GM04504 (cell line): Measurements from ENCODE around the gene ALPL.
"Not testable (repeated sequence)": the region's sequence is repeated elsewhere in the genome, so short reads cannot be mapped to it uniquely, and the experiment has no call there.

ENCODE experiments used
- DNase-seq: peaks from one replicate; pipeline ENCODE4 v3.0.0-alpha.2; 2012; ENCODE audit warnings: low read depth

Gene ALPL

DNA sequence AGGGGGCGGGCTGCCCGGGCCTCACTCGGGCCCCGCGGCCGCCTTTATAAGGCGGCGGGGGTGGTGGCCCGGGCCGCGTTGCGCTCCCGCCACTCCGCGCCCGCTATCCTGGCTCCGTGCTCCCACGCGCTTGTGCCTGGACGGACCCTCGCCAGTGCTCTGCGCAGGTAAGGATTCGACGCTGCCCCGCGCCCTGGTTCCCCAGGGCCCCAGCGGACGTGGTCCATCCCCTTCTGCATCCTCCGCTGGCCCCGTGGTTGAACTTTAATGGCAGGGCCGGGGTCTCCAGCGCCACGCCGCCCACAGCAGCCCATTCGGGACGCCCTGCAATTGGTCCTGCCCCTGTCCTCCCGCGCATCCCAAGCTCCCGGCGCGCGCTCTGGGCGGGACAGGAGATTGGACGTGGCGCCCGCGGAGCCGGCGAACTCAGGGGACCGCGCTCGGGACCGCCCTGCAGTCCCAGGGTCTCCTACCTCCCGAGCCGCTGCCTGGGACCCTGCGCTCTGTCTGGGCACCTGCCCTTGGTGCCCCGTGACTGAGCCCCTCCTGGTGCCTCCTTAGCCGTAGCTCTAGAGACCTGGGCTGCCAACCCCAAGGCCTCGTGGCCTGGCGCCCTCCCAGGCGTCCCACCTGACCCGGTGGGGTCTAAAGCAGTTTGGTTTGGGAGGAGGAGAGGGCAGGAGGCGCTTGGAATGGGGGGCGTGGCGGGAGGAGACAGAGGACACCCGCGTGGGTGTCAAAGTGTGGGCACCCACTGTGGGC lies at the start of gene ALPL:
ALPL (plus strand) TSS at position 73 of the 762 bp plus-strand sequence. CDS start 44,659 bp downstream, outside the sequence.
- DNase-seq = no peak

DNA sequence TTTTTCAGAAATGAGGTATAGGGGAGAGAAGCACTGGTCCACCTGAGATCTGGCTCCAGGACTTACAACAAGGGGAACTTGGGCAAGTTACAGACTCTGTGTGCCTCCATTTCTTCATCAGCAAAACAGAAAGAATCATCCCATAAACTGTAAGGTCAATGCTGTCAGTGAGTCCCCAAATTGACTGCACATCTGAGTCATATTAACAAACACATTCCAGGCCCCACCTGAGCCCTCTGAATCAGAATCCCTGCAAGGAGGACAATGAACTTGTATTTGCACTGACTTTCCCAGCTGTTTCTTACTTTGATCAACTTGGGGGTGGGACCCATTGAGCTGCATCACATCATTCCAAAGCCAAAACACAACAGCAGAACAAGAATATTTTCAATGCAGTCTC lies 44.1 kb upstream of the ALPL start:
- DNase-seq = not testable (repeated sequence)

DNA sequence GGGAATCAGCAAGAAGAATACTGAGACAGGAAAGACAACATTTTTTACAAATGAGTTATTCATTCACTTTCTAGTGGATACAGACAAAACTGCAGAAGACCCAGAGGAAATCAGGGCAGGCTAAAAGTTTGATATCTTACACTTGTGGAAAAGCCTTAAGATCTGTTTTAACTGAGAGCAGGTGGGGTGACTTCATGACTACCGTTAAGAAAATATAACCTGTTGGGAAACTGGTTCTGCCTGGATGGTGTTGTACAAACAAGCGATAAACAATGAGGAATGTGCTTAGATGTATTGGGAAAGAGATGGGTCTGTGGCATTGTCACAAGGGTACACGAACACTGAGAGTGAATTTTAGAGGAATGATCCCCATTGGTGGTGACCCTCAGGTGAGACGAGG lies 41.3 kb upstream of the ALPL start:
- not testable (repeated sequence) for DNase-seq

GRCh38 chr1:21468599-21468998 lies 40.6 kb upstream of the ALPL start:
- no peak for DNase-seq

GRCh38 chr1:21469581-21469980 lies 39.6 kb upstream of the ALPL start:
- DNase-seq = no peak

DNA sequence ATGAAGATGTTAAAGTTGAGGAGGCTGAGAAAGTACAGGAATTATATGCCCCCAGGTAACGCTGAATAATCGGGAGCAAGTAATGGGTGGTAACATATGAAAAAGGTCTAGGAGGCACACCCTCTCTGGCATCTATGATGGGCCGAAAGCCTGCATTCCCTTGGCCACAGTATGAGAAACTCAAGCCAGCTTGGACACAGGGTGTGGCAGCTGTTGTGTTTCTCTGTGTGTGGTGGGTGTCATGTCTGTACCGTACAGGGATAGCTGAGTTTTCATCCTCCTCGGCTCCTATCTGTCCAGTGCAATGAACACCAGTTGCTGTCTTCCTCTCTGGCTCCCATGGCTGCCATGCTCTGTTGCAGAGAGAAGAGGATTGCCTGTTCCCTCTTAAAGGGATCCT lies 36.4 kb upstream of the ALPL start:
- no peak for DNase-seq

DNA sequence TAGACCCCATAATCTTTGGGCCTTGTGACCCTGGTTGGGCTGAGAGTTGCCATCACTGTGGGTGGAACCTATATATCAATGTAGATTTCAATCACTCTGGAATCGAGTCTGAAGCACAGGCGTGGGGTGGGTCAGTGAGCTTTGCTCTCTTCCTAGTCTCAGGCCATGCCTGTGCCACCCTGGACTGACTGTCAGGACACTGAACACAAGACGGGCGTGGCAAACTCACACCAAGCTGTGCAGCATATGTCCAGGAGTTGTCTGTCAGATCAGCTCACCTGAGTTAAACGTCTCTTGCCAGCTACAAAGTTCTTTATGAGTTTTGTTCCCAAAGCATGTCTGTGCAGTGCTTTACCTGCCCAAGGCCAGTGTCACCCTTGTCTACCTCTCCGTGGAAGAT lies 30.9 kb upstream of the ALPL start:
- DNase-seq = no peak

GRCh38 chr1:21483881-21484280 lies 25.3 kb upstream of the ALPL start:
- DNase-seq = not testable (repeated sequence)

DNA sequence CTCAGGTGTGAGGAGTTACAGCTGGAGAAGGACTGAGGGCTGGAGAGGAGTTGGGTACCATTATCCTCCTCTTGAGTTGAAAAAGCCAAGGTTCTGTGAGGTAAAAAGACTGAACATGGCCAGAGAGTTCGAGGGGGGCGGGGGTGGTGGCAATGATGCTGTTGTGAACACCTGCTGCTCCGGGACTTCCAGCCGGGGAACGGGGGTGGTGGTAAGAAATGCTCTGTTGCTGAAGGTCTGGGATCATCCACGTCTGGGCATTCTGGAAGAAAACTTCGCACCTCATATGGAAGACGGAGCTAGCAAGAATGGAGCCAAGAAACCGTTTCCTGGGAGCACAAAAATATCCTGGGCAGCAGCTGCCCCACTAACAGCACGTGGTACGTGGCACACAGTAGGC lies 20.1 kb upstream of the ALPL start:
- DNase-seq = no peak

- peak; percentile 81 for DNase-seq
These were observed 18.3 kb upstream of the ALPL start for GRCh38 chr1:21490774-21491487.

DNA sequence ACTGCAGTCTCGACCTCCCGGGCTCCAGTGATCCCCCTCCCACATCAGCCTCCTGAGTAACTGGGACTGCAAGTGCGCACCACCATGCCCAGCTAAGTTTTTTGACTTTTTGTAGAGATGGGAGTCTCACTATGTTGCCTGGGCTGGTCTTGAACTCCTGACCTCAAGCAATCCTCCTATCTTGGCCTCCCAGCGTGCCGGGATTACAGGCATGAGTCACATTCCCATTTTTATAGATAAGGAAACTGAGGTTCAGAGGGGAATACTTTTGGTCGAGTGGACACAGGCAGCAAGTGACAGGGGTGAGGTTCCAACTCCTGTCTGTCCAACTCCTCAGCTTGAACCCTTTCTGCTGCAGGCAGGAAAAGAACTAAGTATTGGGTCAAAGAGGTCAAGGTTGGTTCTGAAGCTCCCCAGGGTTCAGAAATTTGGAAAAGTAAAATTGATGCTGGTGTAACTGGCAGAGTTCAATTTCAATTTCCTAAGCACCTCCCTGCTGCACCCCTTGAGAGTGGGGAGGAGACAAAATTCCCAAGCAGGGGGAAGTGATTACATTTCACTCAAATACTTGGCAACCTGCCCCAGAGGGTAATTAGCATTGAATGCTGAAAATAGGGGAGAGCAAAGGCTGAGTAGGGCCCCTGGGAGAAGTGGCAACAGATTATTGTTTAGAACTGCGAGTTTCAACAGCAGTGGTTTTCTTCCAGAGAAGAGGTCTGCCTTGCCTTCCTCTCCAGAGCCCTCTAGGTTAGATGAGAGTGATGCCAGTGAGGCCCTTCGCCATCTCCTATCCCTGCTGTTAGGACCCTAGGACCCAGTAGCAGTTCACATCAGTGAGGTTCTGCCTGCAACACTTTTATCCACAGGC lies 17.5 kb upstream of the ALPL start:
- DNase-seq = no peak

DNA sequence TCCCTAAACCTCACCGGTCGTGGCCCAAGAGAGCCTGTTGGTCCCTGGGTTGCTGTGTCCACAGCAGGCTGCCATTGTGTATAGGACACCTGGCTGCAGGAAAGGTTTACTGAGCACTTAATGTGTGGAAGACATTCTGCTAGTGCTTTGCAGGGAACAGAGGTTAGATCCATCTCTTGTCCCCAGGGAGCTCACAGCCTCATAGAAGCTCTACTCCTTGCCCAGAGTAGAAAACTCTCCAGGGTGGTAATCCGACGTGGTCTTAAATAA lies 16.9 kb upstream of the ALPL start:
- no peak for DNase-seq

DNA sequence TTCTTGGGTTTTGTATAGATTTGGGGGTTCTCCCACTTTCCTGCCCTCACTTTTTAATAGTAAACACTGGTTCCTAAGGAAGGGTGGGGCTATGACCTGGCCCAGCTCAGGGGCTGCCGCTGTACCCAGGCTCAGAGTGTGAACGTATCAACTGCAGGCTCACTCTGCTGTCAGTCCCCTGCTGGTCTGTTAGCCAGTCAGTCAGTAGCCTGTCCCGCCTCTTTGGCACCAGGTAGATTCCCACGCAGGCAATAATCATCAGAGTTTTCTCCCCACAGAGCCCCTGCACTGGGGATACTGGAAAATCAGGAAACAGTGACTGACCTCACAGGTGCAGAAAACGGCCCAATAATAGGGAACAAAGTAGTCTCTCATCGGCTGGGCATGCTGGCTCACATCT lies 15.0 kb upstream of the ALPL start:
- DNase-seq = no peak

- DNase-seq = no peak
These were observed 13.9 kb upstream of the ALPL start for GRCh38 chr1:21495225-21495820.

DNA sequence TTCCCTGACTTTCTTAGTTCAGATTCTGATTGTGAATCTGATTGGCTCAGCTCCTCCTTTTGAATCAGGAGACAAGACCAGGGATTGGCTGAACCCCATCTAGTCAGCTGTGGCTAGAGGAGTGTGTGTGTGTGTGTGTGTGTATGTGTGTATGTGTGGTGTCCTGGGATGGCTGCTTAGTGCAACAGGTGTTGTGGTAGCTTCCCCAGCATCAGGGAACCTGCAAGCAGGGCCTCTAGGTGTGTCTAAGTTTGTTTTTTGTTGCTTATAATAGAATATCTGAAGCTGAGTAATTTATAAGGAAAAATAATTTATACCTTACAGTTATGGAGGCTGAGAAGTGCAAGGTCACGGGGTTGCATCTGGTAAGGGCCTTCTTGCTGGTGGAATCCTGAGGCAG lies 13.2 kb upstream of the ALPL start:
- no peak for DNase-seq

DNA sequence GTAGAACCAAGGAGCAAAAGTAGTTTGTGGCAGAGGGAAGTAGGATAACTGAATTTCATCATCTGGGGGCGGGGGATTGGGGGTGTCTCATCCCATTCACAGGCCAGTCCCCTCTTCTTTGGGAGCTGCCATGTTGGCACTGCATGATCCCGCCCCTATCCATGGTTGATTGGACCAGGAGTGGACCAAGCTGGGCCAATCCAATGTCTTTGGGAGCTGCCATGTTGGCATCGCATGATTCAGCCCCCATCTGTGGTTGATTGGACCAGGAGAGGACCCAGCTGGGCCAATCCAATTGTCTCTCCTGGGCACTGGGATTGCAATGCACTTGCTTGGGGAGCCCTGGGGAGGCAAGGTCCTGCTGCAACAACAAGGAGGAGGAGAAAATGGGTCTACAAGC lies 12.3 kb upstream of the ALPL start:
- no peak for DNase-seq

- no peak for DNase-seq
These were observed 11.7 kb upstream of the ALPL start for GRCh38 chr1:21497466-21498061.

GRCh38 chr1:21499283-21499950 lies 9.8 kb upstream of the ALPL start:
- no peak for DNase-seq

DNA sequence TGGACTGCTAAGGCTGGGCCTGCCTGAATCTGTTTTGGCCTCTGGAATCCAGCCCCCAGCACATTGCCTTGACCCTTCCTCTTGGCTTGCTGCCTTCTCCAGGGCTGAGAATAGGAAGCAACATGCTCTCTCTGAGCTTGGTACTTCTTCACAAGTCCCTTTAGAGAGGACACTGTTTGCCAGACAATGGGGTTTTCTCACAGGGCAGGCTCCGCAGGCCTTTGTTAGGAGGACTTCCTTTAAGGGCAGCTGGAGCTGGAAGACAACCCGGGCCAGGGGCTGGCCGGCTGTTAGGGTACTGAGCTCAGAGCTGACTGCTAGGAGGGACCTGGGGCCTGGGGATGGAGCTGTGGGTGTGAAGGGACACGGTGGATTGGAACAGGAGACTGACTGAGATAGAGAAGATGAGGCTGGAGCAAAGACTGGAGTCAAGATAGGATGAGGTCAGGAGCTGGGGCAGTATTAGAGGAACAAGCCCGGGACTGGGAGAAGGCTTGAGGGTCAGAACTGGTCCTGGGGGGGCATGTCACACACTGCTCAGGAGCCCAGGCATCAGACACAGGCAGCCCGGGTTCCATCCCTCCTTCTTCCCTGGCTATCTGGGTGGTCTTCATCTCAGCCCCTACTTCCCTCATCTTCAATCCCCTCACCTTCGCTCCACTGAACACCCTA lies 5.4 kb upstream of the ALPL start:
- no peak for DNase-seq

- DNase-seq = no peak
These were observed 2.4 kb upstream of the ALPL start for GRCh38 chr1:21506804-21507203.
